Keratinocyte (primary cell): ENCODE results near the gene TNPO1. TPM values are rescaled to one million over a fixed set of nuclear protein-coding genes. Genes with fewer than 3 reads are reported as not detected.

ENCODE experiments used
- DNase-seq: peaks from one replicate; pipeline ENCODE4 v3.0.0-alpha.2; 2011; ENCODE audit warnings: low read depth, missing footprints, low spot score
- FAIRE-seq: peaks from 2 replicates; lab custom pipeline; 2011; peaks lifted over from hg19 to GRCh38; lab: Jason Lieb, UNC
- H2AFZ ChIP-seq: 2 replicates; pipeline ENCODE4 v1.6.0; 2012; ENCODE audit warnings: low read length, control low read depth, inconsistent platforms; ENCODE audit not compliant: control insufficient read depth
- H3K27ac ChIP-seq: 2 replicates; pipeline ENCODE4 v1.5.1; 2011; ENCODE audit warnings: low read length; ENCODE audit not compliant: control insufficient read depth, insufficient read depth
- H3K27me3 ChIP-seq: 3 replicates; pipeline ENCODE4 v1.6.0; 2011; ENCODE audit warnings: low read length; ENCODE audit not compliant: control insufficient read depth, insufficient read depth; ENCODE audit errors: extremely low read depth
- H3K36me3 ChIP-seq, 2 experiments: 2 replicates in 1 of 2; 3 replicates in 1 of 2; pipeline ENCODE4 v1.5.1; 2011; ENCODE audit warnings: low read length in 2 of 2, mild to moderate bottlenecking in 1 of 2; ENCODE audit not compliant: control insufficient read depth in 2 of 2, insufficient read depth in 2 of 2; ENCODE audit errors: extremely low read depth in 1 of 2
- H3K4me1 ChIP-seq: 3 replicates; pipeline ENCODE4 v1.5.1; 2011; ENCODE audit warnings: low read length; ENCODE audit not compliant: control insufficient read depth, insufficient read depth; ENCODE audit errors: extremely low read depth
- H3K4me2 ChIP-seq: 3 replicates; pipeline ENCODE4 v1.6.0; 2011; ENCODE audit warnings: low read depth, low read length; ENCODE audit not compliant: control insufficient read depth, insufficient read depth; ENCODE audit errors: extremely low read depth
- H3K4me3 ChIP-seq, 3 experiments: fragments of 200-600 bp in 1 of 3; sonication (generic) in 1 of 3; 2 replicates in 2 of 3; 3 replicates in 1 of 3; pipeline ENCODE4 v1.5.1; 2011 to 2016; ENCODE audit warnings: low read length in 3 of 3, mild to moderate bottlenecking in 3 of 3, control low read depth in 2 of 3, inconsistent platforms in 1 of 3, low read depth in 1 of 3, mixed read lengths in 1 of 3, mixed run types in 1 of 3, moderate library complexity in 1 of 3; ENCODE audit not compliant: control insufficient read depth in 2 of 3, insufficient read depth in 2 of 3; ENCODE audit errors: extremely low read depth in 1 of 3
- H3K79me2 ChIP-seq: 2 replicates; pipeline ENCODE4 v1.6.0; 2012; ENCODE audit warnings: low read length; ENCODE audit not compliant: control insufficient read depth, insufficient read depth
- H3K9ac ChIP-seq: 3 replicates; pipeline ENCODE4 v1.6.0; 2011; ENCODE audit warnings: low read length; ENCODE audit not compliant: control insufficient read depth, insufficient read depth; ENCODE audit errors: extremely low read depth
- H3K9me1 ChIP-seq: 3 replicates; pipeline ENCODE4 v1.6.0; 2011; ENCODE audit warnings: low read length; ENCODE audit not compliant: control insufficient read depth, insufficient read depth; ENCODE audit errors: extremely low read depth
- H3K9me3 ChIP-seq: 2 replicates; pipeline ENCODE4 v1.5.1; 2012; ENCODE audit warnings: low read depth, low read length; ENCODE audit not compliant: control insufficient read depth
- H4K20me1 ChIP-seq: 3 replicates; pipeline ENCODE4 v1.6.0; 2011; ENCODE audit warnings: low read length; ENCODE audit not compliant: control insufficient read depth, insufficient read depth; ENCODE audit errors: extremely low read depth
- CTCF ChIP-seq, 3 experiments: IDR thresholded peaks in 1 of 3; conservative IDR thresholded peaks in 1 of 3; optimal IDR thresholded peaks in 1 of 3; 2 replicates in 2 of 3; 3 replicates in 1 of 3; pipeline versions ENCODE3 to v1.5.1; 2011; ENCODE audit warnings: low read length in 3 of 3, mild to moderate bottlenecking in 3 of 3, moderate library complexity in 2 of 3, control low read depth in 1 of 3, inconsistent platforms in 1 of 3; ENCODE audit not compliant: insufficient read depth in 2 of 3; ENCODE audit errors: extremely low read depth in 1 of 3
- EZH2 ChIP-seq: IDR thresholded peaks from one replicate; pipeline ENCODE4 v1.6.1; 2012; ENCODE audit warnings: inconsistent platforms, mild to moderate bottlenecking, low read length, moderate library complexity
- dilution Hi-C: fragments of 300-500 bp; cut with MboI; formaldehyde crosslinking; loops from one replicate; pipeline ENCODE4 v1.7.0; 2020; ENCODE audit warnings: low sequenced_read_pairs; ENCODE audit not compliant: extremely low pct_ligation_motif_present
- polyA plus RNA-seq, 5 experiments: library from polyadenylated mRNA; depleted of rRNA in 3 of 5; stranded (reverse) in 3 of 5; stranded (forward) in 1 of 5; unstranded in 1 of 5; fragments of >200 nt; gene quantifications; 1 replicate in 1 of 5; 2 replicates in 3 of 5; 3 replicates in 1 of 5; pipeline versions ENCODE4 v1.2.1 to v1.2.3, GENCODE V29; 2011 to 2012; ENCODE audit warnings: missing spikeins in 2 of 5, low read depth in 1 of 5, low replicate concordance in 1 of 5

Gene TNPO1
- polyA plus RNA-seq, 1 donor (not counting 4 experiments of a cell fraction or from before 2014, with no cell fraction given), result 123 TPM

- H2AFZ ChIP-seq, result no peak overlapping the region
- DNase-seq (no peak), FAIRE-seq (no peak)
- H4K20me1 ChIP-seq, result no peaks in the 10 kb centered on the region
- H3K36me3 ChIP-seq, result peaks cover 0 to 4% of the 10 kb centered on the region in 2 experiments
- no peaks in the 10 kb centered on the region for H3K27me3 ChIP-seq
- no peak overlapping the region for H3K27ac ChIP-seq
- H3K9me3 ChIP-seq, result no peaks in the 10 kb centered on the region
- H3K4me2 ChIP-seq, result no peak overlapping the region
- H3K79me2 ChIP-seq, result peaks cover 48% of the 10 kb centered on the region
- H3K9me1 ChIP-seq, result no peaks in the 10 kb centered on the region
- H3K4me1 ChIP-seq, result no peaks in the 10 kb centered on the region
- TF ChIP-seq CTCF (optimal IDR thresholded peaks at IDR 0.05 in 1 of 3, IDR thresholded peaks at IDR 0.05 in 1 of 3, conservative IDR thresholded peaks at IDR 0.05 in 1 of 3; ENCODE audit: extremely low read depth in 1 of 3, insufficient read depth in 2 of 3, low read length in 3 of 3) (no peak), EZH2 (no peak)
- no peak overlapping the region for H3K4me3 ChIP-seq
- no peak overlapping the region for H3K9ac ChIP-seq
- dilution Hi-C loops, result no loop called here
Measured at GRCh38 chr5:72830362-72830761, 13.9 kb downstream of the TNPO1 start.

GRCh38 chr5:72831685-72832084 lies 15.2 kb downstream of the TNPO1 start:
- H2AFZ ChIP-seq, result no peak overlapping the region
- H3K79me2 ChIP-seq, result peaks cover 49% of the 10 kb centered on the region
- DNase-seq (no peak), FAIRE-seq (no peak)
- H3K27me3 ChIP-seq, result no peaks in the 10 kb centered on the region
- no peak overlapping the region for H3K4me2 ChIP-seq
- H4K20me1 ChIP-seq, result no peaks in the 10 kb centered on the region
- H3K9me1 ChIP-seq, result no peaks in the 10 kb centered on the region
- dilution Hi-C loops, result no loop called here
- no peak overlapping the region for H3K27ac ChIP-seq
- H3K9me3 ChIP-seq, result no peaks in the 10 kb centered on the region
- H3K36me3 ChIP-seq, result no peaks in the 10 kb centered on the region
- no peak overlapping the region for H3K4me3 ChIP-seq
- H3K9ac ChIP-seq, result no peak overlapping the region
- no peaks in the 10 kb centered on the region for H3K4me1 ChIP-seq
- no peak for TF ChIP-seq EZH2
- TF ChIP-seq CTCF (optimal IDR thresholded peaks at IDR 0.05 in 1 of 3, IDR thresholded peaks at IDR 0.05 in 1 of 3, conservative IDR thresholded peaks at IDR 0.05 in 1 of 3; ENCODE audit: extremely low read depth in 1 of 3, insufficient read depth in 2 of 3, low read length in 3 of 3), result no peak
